Endodermal cell (in vitro differentiated cells): ENCODE measurements around the gene PRR13. TPM values are rescaled to one million over a fixed set of nuclear protein-coding genes. Genes with fewer than 3 reads are reported as not detected.

Experiments used
- DNase-seq: peaks from one replicate; pipeline ENCODE4 v3.0.0-alpha.2; 2017
- H3K27ac ChIP-seq: 2 replicates; pipeline ENCODE4 v1.5.1; 2013; ENCODE audit warnings: mild to moderate bottlenecking, low read depth, low read length, moderate library complexity
- H3K27me3 ChIP-seq: 2 replicates; pipeline ENCODE4 v1.6.1; 2013; ENCODE audit warnings: mild to moderate bottlenecking, low read length, moderate library complexity; ENCODE audit not compliant: insufficient read depth, control insufficient read depth, poor library complexity, severe bottlenecking
- H3K36me3 ChIP-seq: 2 replicates; pipeline ENCODE4 v1.7.0; 2013; ENCODE audit warnings: mild to moderate bottlenecking, low read length, moderate library complexity; ENCODE audit not compliant: control insufficient read depth, insufficient read depth
- H3K4me1 ChIP-seq: one replicate; pipeline ENCODE4 v1.7.0; 2013; ENCODE audit warnings: low read length; ENCODE audit not compliant: control insufficient read depth, insufficient read depth
- H3K4me3 ChIP-seq: 2 replicates; pipeline ENCODE4 v1.5.1; 2013; ENCODE audit warnings: mild to moderate bottlenecking, low read length, moderate library complexity
- H3K9ac ChIP-seq: 2 replicates; pipeline ENCODE4 v1.6.1; 2013; ENCODE audit warnings: mild to moderate bottlenecking, low read length, moderate library complexity; ENCODE audit not compliant: poor library complexity, severe bottlenecking; ENCODE audit errors: extremely low read depth
- H3K9me3 ChIP-seq: 2 replicates; pipeline ENCODE4 v1.6.1; 2013; ENCODE audit warnings: mild to moderate bottlenecking, low read length, moderate library complexity; ENCODE audit not compliant: control insufficient read depth
- H3K27ac Mint-ChIP-seq: 2 replicates; pipeline ENCODE4 v1.8.0; 2020; ENCODE audit warnings: mixed read lengths
- H3K27me3 Mint-ChIP-seq: 2 replicates; pipeline ENCODE4 v1.8.0; 2021; ENCODE audit warnings: mild to moderate bottlenecking, mixed read lengths; ENCODE audit not compliant: insufficient read depth
- H3K36me3 Mint-ChIP-seq: 2 replicates; pipeline ENCODE4 v1.8.0; 2020; ENCODE audit warnings: low read depth, mixed read lengths
- H3K4me1 Mint-ChIP-seq: 2 replicates; pipeline ENCODE4 v1.8.0; 2020; ENCODE audit warnings: mixed read lengths
- H3K4me3 Mint-ChIP-seq: 2 replicates; pipeline ENCODE4 v1.8.0; 2020; ENCODE audit warnings: mild to moderate bottlenecking, moderate library complexity, mixed read lengths
- H3K9me3 Mint-ChIP-seq: 2 replicates; pipeline ENCODE4 v1.8.0; 2020; ENCODE audit warnings: mild to moderate bottlenecking, mixed read lengths
- WGBS, 2 experiments: methylation state at CpG; one replicate each; pipeline versions ENCODE4 v1.1.5 to v1.1.7; 2013; ENCODE audit warnings: missing lambda C conversion rate in 2 of 2, mixed read lengths in 1 of 2; ENCODE audit not compliant: insufficient coverage in 1 of 2, insufficient read length in 1 of 2; 5-methylcytosine and 5-hydroxymethylcytosine counted together
- total RNA-seq, 2 donors: library from RNA; stranded (reverse); fragmentation: NEBNext Ultra II Directional in 1 of 2; extraction: Animal tissue kit (Norgen Biotek cat#: 25700) in 1 of 2; gene quantifications; 2 replicates in 1 of 2; 3 replicates in 1 of 2; pipeline ENCODE4 v1.2.1, GENCODE V29; 2021
- TF ChIP-seq, protein P1 (sequence below): fragments of 200-600 bp; sonication (generic); conservative IDR thresholded peaks from 2 replicates; pipeline ENCODE4 v1.5.0; 2021; ENCODE audit warnings: antibody characterized with exemption, mild to moderate bottlenecking

PRR13 gene
- total RNA-seq, 2 donors from 2014 or later: 184 to 209 TPM

GRCh38 chr12:53402871-53403270, 38.7 kb upstream of the PRR13 start:
- no peak overlapping the region for H3K27ac Mint-ChIP-seq
- no peak overlapping the region for H3K9ac ChIP-seq
- TF ChIP-seq, protein P1, sequence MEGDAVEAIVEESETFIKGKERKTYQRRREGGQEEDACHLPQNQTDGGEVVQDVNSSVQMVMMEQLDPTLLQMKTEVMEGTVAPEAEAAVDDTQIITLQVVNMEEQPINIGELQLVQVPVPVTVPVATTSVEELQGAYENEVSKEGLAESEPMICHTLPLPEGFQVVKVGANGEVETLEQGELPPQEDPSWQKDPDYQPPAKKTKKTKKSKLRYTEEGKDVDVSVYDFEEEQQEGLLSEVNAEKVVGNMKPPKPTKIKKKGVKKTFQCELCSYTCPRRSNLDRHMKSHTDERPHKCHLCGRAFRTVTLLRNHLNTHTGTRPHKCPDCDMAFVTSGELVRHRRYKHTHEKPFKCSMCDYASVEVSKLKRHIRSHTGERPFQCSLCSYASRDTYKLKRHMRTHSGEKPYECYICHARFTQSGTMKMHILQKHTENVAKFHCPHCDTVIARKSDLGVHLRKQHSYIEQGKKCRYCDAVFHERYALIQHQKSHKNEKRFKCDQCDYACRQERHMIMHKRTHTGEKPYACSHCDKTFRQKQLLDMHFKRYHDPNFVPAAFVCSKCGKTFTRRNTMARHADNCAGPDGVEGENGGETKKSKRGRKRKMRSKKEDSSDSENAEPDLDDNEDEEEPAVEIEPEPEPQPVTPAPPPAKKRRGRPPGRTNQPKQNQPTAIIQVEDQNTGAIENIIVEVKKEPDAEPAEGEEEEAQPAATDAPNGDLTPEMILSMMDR: no peak
- no peaks in the 10 kb centered on the region for H3K27me3 ChIP-seq
- no peak for DNase-seq
- H3K4me1 ChIP-seq: no peaks in the 10 kb centered on the region
- no peaks in the 10 kb centered on the region for H3K9me3 ChIP-seq
- 95 to 99% methylated on average over 6 to 7 of the region's 7 CpGs for WGBS, 2 experiments
- no peak overlapping the region for H3K4me3 ChIP-seq
- no peaks in the 10 kb centered on the region for H3K9me3 Mint-ChIP-seq
- H3K4me1 Mint-ChIP-seq: no peaks in the 10 kb centered on the region
- peaks cover 51% of the 10 kb centered on the region for H3K36me3 Mint-ChIP-seq
- H3K27me3 Mint-ChIP-seq: no peaks in the 10 kb centered on the region
- no peak overlapping the region for H3K27ac ChIP-seq
- H3K36me3 ChIP-seq: peaks cover 44% of the 10 kb centered on the region
- no peak overlapping the region for H3K4me3 Mint-ChIP-seq

DNA sequence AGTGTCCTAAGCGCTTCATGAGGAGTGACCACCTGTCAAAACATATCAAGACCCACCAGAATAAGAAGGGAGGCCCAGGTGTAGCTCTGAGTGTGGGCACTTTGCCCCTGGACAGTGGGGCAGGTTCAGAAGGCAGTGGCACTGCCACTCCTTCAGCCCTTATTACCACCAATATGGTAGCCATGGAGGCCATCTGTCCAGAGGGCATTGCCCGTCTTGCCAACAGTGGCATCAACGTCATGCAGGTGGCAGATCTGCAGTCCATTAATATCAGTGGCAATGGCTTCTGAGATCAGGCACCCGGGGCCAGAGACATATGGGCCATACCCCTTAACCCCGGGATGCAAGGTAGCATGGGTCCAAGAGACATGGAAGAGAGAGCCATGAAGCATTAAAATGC, 30.6 kb upstream of the PRR13 start:
- no peak overlapping the region for H3K4me3 ChIP-seq
- 93 to 95% methylated on average over 5 of the region's 5 CpGs for WGBS, 2 experiments
- Mint-ChIP-seq H3K27ac (no peak overlapping the region), H3K9me3 (no peaks in the 10 kb centered on the region), H3K4me1 (peaks cover 25% of the 10 kb centered on the region), H3K36me3 (peaks cover 38% of the 10 kb centered on the region), H3K27me3 (no peaks in the 10 kb centered on the region), H3K4me3 (no peak overlapping the region)
- H3K36me3 ChIP-seq: peaks cover 45% of the 10 kb centered on the region
- H3K27ac ChIP-seq: no peak overlapping the region
- H3K9me3 ChIP-seq: no peaks in the 10 kb centered on the region
- H3K27me3 ChIP-seq: no peaks in the 10 kb centered on the region
- TF ChIP-seq, protein P1: no peak
- DNase-seq: no peak
- H3K4me1 ChIP-seq: peaks cover 13% of the 10 kb centered on the region
- H3K9ac ChIP-seq: no peak overlapping the region

DNA sequence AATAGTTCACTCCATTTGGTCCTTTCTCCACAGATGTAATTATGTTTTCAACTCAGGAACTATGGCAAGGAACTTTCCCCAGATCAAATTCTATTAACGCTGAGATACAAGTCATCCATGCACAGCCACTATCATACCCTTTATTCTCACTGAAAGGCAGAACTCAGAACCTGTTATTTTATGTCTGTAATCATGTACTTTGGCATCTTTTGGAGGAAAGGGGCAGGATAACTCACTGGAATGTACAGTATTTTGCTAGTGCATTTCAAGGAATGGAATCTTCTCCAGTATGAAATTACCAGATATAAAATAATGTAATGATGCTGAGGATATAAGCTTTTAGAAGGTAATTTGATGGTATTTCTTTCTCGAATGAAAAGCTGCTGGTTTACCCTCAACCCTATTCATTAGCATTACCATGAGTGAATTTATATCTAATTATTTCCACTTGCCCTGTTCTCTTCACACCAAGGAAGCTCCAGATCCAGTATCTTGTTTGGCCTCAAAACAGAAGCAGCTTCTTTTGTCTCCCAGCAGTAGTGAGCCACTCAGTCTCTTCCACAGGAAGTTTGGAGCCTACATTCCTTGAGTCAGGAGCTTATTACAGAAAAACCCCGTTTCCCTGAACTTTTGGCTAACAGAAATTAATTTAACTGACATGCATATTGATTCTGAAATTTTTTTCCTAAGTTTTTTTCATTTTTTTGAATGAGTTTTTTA, 27.9 kb upstream of the PRR13 start:
- DNase-seq: no peak
- 95% methylated on average over 2 of the region's 3 CpGs; no CpG with 5 or more reads in 1 of the 2 experiments for WGBS, 2 experiments
- TF ChIP-seq, protein P1: no peak
- Mint-ChIP-seq H3K36me3 (peaks cover 29% of the 10 kb centered on the region), H3K27me3 (no peaks in the 10 kb centered on the region), H3K4me1 (peaks cover 30% of the 10 kb centered on the region), H3K27ac (no peak overlapping the region), H3K4me3 (no peak overlapping the region), H3K9me3 (no peaks in the 10 kb centered on the region)
- Histone ChIP-seq H3K4me1 (peaks cover 13% of the 10 kb centered on the region), H3K36me3 (peaks cover 39% of the 10 kb centered on the region), H3K27ac (no peak overlapping the region), H3K27me3 (no peaks in the 10 kb centered on the region), H3K4me3 (no peak overlapping the region), H3K9me3 (no peaks in the 10 kb centered on the region), H3K9ac (peak overlapping the region; percentile 13)
